A549 (cell line): ENCODE measurements around the gene SLAMF1. TPM values are rescaled to one million over a fixed set of nuclear protein-coding genes. Genes with fewer than 3 reads are reported as not detected.
A peak's percentile ranks its signal among the peaks of the same experiment; 100 is the strongest.

ENCODE experiments used
- ATAC-seq, 2 experiments: fragments of 200-7000 bp in 1 of 2; fragments of >200 bp in 1 of 2; cut with Nextera tagmentation in 1 of 2; cut with Tn5 transposase in 1 of 2; 3 replicates each; pipeline versions ENCODE4 v1.8.0 to v1.9.1; 2018 to 2020; ENCODE audit warnings: mild to moderate bottlenecking in 1 of 2, moderate library complexity in 1 of 2
- CTCF ChIA-PET: fragments of 300-600 bp; sonication (Branson Sonifier 250); formaldehyde crosslinking; extraction: SDS; loops from one replicate; lab custom pipeline; 2021; ENCODE audit warnings: antibody characterized with exemption, inconsistent platforms; lab: Yijun Ruan, JAX
- POLR2A ChIA-PET: fragments of 350-600 bp; formaldehyde crosslinking; extraction: SDS; loops from one replicate; lab custom pipeline; 2021; ENCODE audit warnings: antibody characterized with exemption, inconsistent platforms; lab: Yijun Ruan, JAX
- DNase-seq, 2 experiments: peaks; one replicate each; pipeline versions ENCODE4 v3.0.0 to v3.0.0-alpha.2; 2011 to 2016; ENCODE audit warnings: low read depth in 1 of 2, low spot score in 1 of 2
- FAIRE-seq: peaks from 2 replicates; lab custom pipeline; 2011; peaks lifted over from hg19 to GRCh38; lab: Jason Lieb, UNC
- H3K27ac ChIP-seq, 2 experiments: fragments of >200 bp; sonication (Bioruptor Twin); formaldehyde crosslinking; 3 replicates each; pipeline ENCODE4 v1.5.1; 2016 to 2017
- H3K4me1 ChIP-seq: fragments of >200 bp; sonication (Bioruptor Twin); formaldehyde crosslinking; 3 replicates; pipeline ENCODE4 v1.6.1; 2016
- H3K4me2 ChIP-seq: fragments of >200 bp; sonication (Bioruptor Twin); formaldehyde crosslinking; 3 replicates; pipeline ENCODE4 v1.6.1; 2016
- H3K4me3 ChIP-seq: fragments of >200 bp; sonication (Bioruptor Twin); formaldehyde crosslinking; 3 replicates; pipeline ENCODE4 v1.5.1; 2016
- H3K9me3 ChIP-seq: fragments of >200 bp; sonication (Bioruptor Twin); formaldehyde crosslinking; 3 replicates; pipeline ENCODE4 v1.6.1; 2016
- CHD4 ChIP-seq: fragments of 200-600 bp; sonication (generic); IDR thresholded peaks from 2 replicates; pipeline ENCODE4 v1.6.1; 2016; ENCODE audit warnings: antibody characterized with exemption, mild to moderate bottlenecking, borderline replicate concordance
- EHF ChIP-seq: fragments of 250-450 bp; sonication (Bioruptor Pico); IDR thresholded peaks from 2 replicates; pipeline ENCODE4 v1.5.0; 2020; ENCODE audit warnings: mild to moderate bottlenecking
- EP300 ChIP-seq, 2 experiments: fragments of >200 bp; sonication (Bioruptor Twin); formaldehyde crosslinking; IDR thresholded peaks; 2 replicates in 1 of 2; 3 replicates in 1 of 2; pipeline ENCODE4 v1.6.1; 2016 to 2017
- FOXS1 ChIP-seq: fragments of 250-450 bp; sonication (Bioruptor Pico); IDR thresholded peaks from 2 replicates; pipeline ENCODE4 v1.5.0; 2020; ENCODE audit warnings: mild to moderate bottlenecking, moderate library complexity
- GATA3 ChIP-seq: IDR thresholded peaks from 2 replicates; pipeline ENCODE4 v1.6.1; 2012; ENCODE audit warnings: borderline replicate concordance
- MAFK ChIP-seq: fragments of 450-650 bp; IDR thresholded peaks from 2 replicates; pipeline ENCODE4 v1.6.1; 2014; ENCODE audit not compliant: partially characterized antibody
- NPAS2 ChIP-seq: fragments of 250-450 bp; sonication (Bioruptor Pico); IDR thresholded peaks from 2 replicates; pipeline ENCODE4 v1.8.0; 2022; ENCODE audit warnings: mild to moderate bottlenecking, moderate library complexity, borderline replicate concordance
- PHF8 ChIP-seq: fragments of 200-600 bp; sonication (generic); IDR thresholded peaks from 2 replicates; pipeline ENCODE4 v1.6.1; 2016; ENCODE audit warnings: low read depth, mild to moderate bottlenecking, antibody characterized with exemption, moderate library complexity, borderline replicate concordance
- POLR2A ChIP-seq: IDR thresholded peaks from 2 replicates; pipeline ENCODE4 v1.6.1; 2012; ENCODE audit warnings: mild to moderate bottlenecking, low read length
- RAD21 ChIP-seq, 2 experiments: fragments of >200 bp in 1 of 2; sonication (Bioruptor Twin) in 1 of 2; formaldehyde crosslinking in 1 of 2; IDR thresholded peaks in 1 of 2; conservative IDR thresholded peaks in 1 of 2; 2 replicates in 1 of 2; 3 replicates in 1 of 2; pipeline ENCODE4 v1.6.1; 2012 to 2018; ENCODE audit warnings: inconsistent platforms in 1 of 2
- RFX5 ChIP-seq: fragments of 450-650 bp; IDR thresholded peaks from 2 replicates; pipeline ENCODE4 v1.7.1; 2014; ENCODE audit warnings: antibody characterized with exemption, mild to moderate bottlenecking, moderate library complexity
- SMC3 ChIP-seq: fragments of >200 bp; sonication (Bioruptor Twin); formaldehyde crosslinking; IDR thresholded peaks from 3 replicates; pipeline ENCODE4 v1.6.1; 2018; ENCODE audit warnings: inconsistent platforms
- ZFP36 ChIP-seq: fragments of 450-650 bp; IDR thresholded peaks from 2 replicates; pipeline ENCODE4 v1.6.1; 2014; ENCODE audit warnings: borderline replicate concordance; ENCODE audit not compliant: partially characterized antibody
- WGBS: methylation state at CpG from one replicate; pipeline ENCODE4 v1.1.6; 2017; ENCODE audit errors: missing lambda C conversion rate; 5-methylcytosine and 5-hydroxymethylcytosine counted together
- polyA plus RNA-seq, 4 experiments: library from polyadenylated mRNA; depleted of rRNA in 3 of 4; stranded (reverse); fragments of >200 nt; fragmentation: RNase III in 1 of 4; extraction: RNeasy Plus Mini Kit Qiagen cat#74134 plus additional on column Dnase treatment in 1 of 4; gene quantifications; 2 replicates in 3 of 4; 3 replicates in 1 of 4; pipeline ENCODE4 v1.2.3, GENCODE V29; 2011 to 2017
- TF ChIP-seq, protein P1 (sequence below): fragments of >200 bp; sonication (Bioruptor Twin); formaldehyde crosslinking; IDR thresholded peaks from 3 replicates; pipeline ENCODE4 v1.5.1; 2016
- TF ChIP-seq, protein P2 (sequence below): fragments of 150-350 bp; IDR thresholded peaks from 2 replicates; pipeline ENCODE4 v1.6.1; 2014; ENCODE audit warnings: low read depth, mild to moderate bottlenecking, low read length

SLAMF1 gene
- polyA plus RNA-seq, 2 of the 4 experiments (the other 2 are of a cell fraction) = not detected

DNA sequence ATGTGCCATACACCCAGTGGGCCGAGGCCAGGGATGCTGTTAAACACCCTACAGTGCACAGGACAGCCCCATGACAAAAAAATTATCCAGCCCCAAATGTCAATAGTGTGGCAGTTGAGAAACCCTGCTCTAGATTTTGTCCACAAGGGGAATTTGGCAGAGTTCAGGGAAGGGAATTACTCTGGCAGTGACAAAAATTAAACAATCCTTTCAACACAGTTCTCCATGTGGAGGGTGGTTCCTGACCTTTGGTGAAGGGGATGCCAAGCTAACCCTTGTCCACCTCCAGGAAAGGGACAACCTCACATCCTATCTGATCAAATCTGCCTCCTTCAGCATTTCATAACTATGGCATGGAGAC is 39.2 kb downstream of the SLAMF1 start:
- TF ChIP-seq NPAS2 (CRISPR knock-in tag) (no peak), GATA3 (no peak), EP300 (IDR thresholded peaks at IDR 0.05) (no peak), ZFP36 (no peak), MAFK (no peak)
- Histone ChIP-seq H3K9me3 (no peaks in the 10 kb centered on the region), H3K4me3 (no peak overlapping the region), H3K27ac (no peak overlapping the region), H3K4me2 (no peak overlapping the region), H3K4me1 (no peaks in the 10 kb centered on the region)
- POLR2A ChIA-PET = no interaction called here
- CTCF ChIA-PET = interaction anchor here (0.6 to 7.0 kb wide), 24 partner anchors 10 to 255 kb away, joined by 3 to 115 read pairs (median 5); no protein-coding TSS in a partner anchor
- whole genome bisulfite sequencing = 29% methylated on average over 1 of the region's 1 CpG
- FAIRE-seq (no peak), DNase-seq (no peak), ATAC-seq (peak; percentile 18 to 32; a peak in 1 of 6 replicates)

DNA sequence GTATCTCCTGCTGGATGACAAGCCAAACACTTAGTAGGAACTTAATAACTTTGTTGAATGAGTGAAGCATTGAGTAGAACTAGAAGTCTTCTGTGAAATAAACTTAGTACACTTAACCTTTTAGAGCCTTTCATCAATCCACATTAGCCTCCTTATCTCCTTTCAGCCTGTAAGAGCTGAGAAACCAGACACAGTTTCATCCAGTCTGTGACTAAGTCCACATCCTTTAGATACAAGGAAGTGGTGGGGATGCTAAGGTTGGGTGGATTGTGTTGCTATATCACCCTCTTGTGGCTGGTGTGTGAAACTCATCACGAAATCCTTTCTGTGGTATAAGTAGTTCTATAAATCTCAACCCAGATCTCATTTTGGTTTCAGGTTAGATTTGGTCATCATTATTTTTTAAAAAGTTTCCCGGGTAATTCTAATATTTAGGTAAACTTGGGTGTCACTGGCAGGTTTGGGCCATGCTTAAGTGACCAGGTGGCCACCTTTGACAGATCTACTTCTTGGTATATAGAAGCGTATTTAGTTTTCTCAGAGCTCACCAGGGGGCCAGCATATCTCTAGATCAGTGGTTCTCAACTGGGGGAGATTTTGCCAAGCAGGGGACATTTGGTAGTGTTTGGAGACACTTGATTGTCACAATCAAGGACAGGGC is 39.7 kb downstream of the SLAMF1 start:
- CTCF ChIA-PET = interaction anchor here (0.6 to 7.0 kb wide), 35 partner anchors 9 to 254 kb away, joined by 3 to 115 read pairs (median 4); no protein-coding TSS in a partner anchor
- Histone ChIP-seq H3K4me1 (no peaks in the 10 kb centered on the region), H3K4me3 (no peak overlapping the region)
- ATAC-seq = peak; percentile 97 to 98
- peak; percentile 96 for FAIRE-seq
- TF ChIP-seq ZFP36 (no peak), EHF (CRISPR knock-in tag) (no peak), RAD21 (conservative IDR thresholded peaks at IDR 0.05 in 1 of 2, IDR thresholded peaks at IDR 0.05 in 1 of 2) (peak; percentile 96 to 98), POLR2A (no peak), SMC3 (peak; percentile 96), PHF8 (no peak)
- TF ChIP-seq, protein P1, sequence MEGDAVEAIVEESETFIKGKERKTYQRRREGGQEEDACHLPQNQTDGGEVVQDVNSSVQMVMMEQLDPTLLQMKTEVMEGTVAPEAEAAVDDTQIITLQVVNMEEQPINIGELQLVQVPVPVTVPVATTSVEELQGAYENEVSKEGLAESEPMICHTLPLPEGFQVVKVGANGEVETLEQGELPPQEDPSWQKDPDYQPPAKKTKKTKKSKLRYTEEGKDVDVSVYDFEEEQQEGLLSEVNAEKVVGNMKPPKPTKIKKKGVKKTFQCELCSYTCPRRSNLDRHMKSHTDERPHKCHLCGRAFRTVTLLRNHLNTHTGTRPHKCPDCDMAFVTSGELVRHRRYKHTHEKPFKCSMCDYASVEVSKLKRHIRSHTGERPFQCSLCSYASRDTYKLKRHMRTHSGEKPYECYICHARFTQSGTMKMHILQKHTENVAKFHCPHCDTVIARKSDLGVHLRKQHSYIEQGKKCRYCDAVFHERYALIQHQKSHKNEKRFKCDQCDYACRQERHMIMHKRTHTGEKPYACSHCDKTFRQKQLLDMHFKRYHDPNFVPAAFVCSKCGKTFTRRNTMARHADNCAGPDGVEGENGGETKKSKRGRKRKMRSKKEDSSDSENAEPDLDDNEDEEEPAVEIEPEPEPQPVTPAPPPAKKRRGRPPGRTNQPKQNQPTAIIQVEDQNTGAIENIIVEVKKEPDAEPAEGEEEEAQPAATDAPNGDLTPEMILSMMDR = peak; percentile 92
- TF ChIP-seq, all 56 proteins: peak for 3
- H3K27ac ChIP-seq = no peak overlapping the region
- POLR2A ChIA-PET = no interaction called here
- H3K4me2 ChIP-seq = no peak overlapping the region
- peak; percentile 58 to 83 for DNase-seq
- H3K9me3 ChIP-seq = no peaks in the 10 kb centered on the region
- 34% methylated on average over 3 of the region's 3 CpGs for WGBS

DNA sequence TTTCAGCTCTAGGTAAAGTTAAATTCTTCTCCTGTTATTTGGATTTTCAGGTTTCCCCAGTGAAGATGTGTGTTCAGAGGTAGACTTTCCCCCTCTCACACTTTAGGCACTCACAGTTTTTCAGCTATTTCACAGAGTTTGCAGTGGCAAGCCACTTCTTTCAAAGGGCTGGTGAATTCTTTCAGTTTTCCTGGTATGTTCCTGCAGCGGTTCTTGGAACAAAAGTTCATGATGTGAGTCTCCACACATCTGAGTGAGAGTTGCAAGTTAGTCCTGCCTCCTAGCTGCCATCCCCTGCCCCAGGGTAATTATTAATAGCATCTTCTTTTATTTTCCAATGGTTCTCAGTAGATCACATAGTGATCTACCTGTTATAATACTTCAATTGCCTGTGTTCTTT is 40.2 kb downstream of the SLAMF1 start:
- TF ChIP-seq RFX5 (no peak), SMC3 (no peak), FOXS1 (CRISPR knock-in tag) (no peak), CHD4 (no peak)
- TF ChIP-seq, protein P2, sequence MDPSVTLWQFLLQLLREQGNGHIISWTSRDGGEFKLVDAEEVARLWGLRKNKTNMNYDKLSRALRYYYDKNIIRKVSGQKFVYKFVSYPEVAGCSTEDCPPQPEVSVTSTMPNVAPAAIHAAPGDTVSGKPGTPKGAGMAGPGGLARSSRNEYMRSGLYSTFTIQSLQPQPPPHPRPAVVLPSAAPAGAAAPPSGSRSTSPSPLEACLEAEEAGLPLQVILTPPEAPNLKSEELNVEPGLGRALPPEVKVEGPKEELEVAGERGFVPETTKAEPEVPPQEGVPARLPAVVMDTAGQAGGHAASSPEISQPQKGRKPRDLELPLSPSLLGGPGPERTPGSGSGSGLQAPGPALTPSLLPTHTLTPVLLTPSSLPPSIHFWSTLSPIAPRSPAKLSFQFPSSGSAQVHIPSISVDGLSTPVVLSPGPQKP = no peak
- Histone ChIP-seq H3K4me3 (no peak overlapping the region), H3K4me2 (no peak overlapping the region), H3K4me1 (no peaks in the 10 kb centered on the region), H3K27ac (no peak overlapping the region), H3K9me3 (peaks cover 3% of the 10 kb centered on the region; the same call in 1 of the 3 replicates)
- FAIRE-seq (no peak), DNase-seq (no peak), ATAC-seq (no peak)
- ChIA-PET POLR2A (no interaction called here), CTCF (interaction anchor here (0.6 to 7.0 kb wide), 32 partner anchors 9 to 254 kb away, joined by 3 to 115 read pairs (median 5); no protein-coding TSS in a partner anchor)
- 65% methylated on average over 1 of the region's 1 CpG for WGBS
